K562 (cell line): ENCODE data around the gene DLGAP3. TPM values are rescaled to one million over a fixed set of nuclear protein-coding genes. Genes with fewer than 3 reads are reported as not detected.

Experiments used
- ARID1B ChIP-seq: fragments of 450-650 bp; IDR thresholded peaks from 2 replicates; pipeline ENCODE4 v1.6.1; 2016; ENCODE audit warnings: antibody characterized with exemption, mild to moderate bottlenecking, inconsistent platforms
- ETV1 ChIP-seq: fragments of 450-650 bp; conservative IDR thresholded peaks from 2 replicates; pipeline ENCODE4 v1.6.1; 2016; ENCODE audit warnings: missing genetic modification characterization, control low read depth, low read depth, missing compliant biosample characterization
- ETV6 ChIP-seq, 3 experiments: fragments of 150-350 bp in 1 of 3; sonication (generic) in 1 of 3; formaldehyde crosslinking in 1 of 3; IDR thresholded peaks; 2 replicates each; pipeline versions ENCODE4 v1.6.1 to v1.8.0; 2014 to 2022; ENCODE audit warnings: borderline replicate concordance in 2 of 3, low read depth in 2 of 3, antibody characterized with exemption in 1 of 3, low read length in 1 of 3, mild to moderate bottlenecking in 1 of 3, missing genetic modification reagents in 1 of 3
- HMG20A ChIP-seq: fragments of 450-650 bp; formaldehyde crosslinking; conservative IDR thresholded peaks from 2 replicates; pipeline ENCODE4 v1.4.0; 2020; ENCODE audit warnings: mild to moderate bottlenecking, mixed read lengths
- KAT7 ChIP-seq: sonication (generic); formaldehyde crosslinking; IDR thresholded peaks from 2 replicates; pipeline ENCODE4 v1.8.0; 2022; ENCODE audit warnings: missing genetic modification reagents, mild to moderate bottlenecking, borderline replicate concordance
- MYNN ChIP-seq, 2 experiments: sonication (generic); formaldehyde crosslinking in 1 of 2; IDR thresholded peaks; 2 replicates each; pipeline versions ENCODE4 v1.5.0 to v1.6.1; 2016 to 2020; ENCODE audit warnings: antibody characterized with exemption in 1 of 2, missing genetic modification reagents in 1 of 2
- RBM39 ChIP-seq: fragments of 200-400 bp; formaldehyde crosslinking; optimal IDR thresholded peaks from 2 replicates; pipeline ENCODE3; 2018; ENCODE audit warnings: low read depth, low read length
- SIN3A ChIP-seq, 2 experiments: fragments of 150-350 bp in 1 of 2; IDR thresholded peaks; 2 replicates each; pipeline ENCODE4 v1.6.1; 2011 to 2016; ENCODE audit warnings: borderline replicate concordance in 2 of 2, low read depth in 2 of 2, low read length in 2 of 2, mild to moderate bottlenecking in 2 of 2, moderate library complexity in 2 of 2; ENCODE audit not compliant: control insufficient read depth in 1 of 2
- SNRNP70 ChIP-seq: fragments of 200-400 bp; formaldehyde crosslinking; optimal IDR thresholded peaks from 2 replicates; pipeline ENCODE3; 2017; ENCODE audit warnings: low read depth, low read length
- TCF3 ChIP-seq: sonication (generic); formaldehyde crosslinking; IDR thresholded peaks from 2 replicates; pipeline ENCODE4 v1.4.0; 2020; ENCODE audit warnings: mild to moderate bottlenecking, missing genetic modification reagents
- ZNF174 ChIP-seq: fragments of 250-450 bp; sonication (Bioruptor Pico); IDR thresholded peaks from 2 replicates; pipeline ENCODE4 v1.4.0; 2020; ENCODE audit warnings: mild to moderate bottlenecking
- ZNF253 ChIP-seq: fragments of 250-450 bp; sonication (Bioruptor Pico); conservative IDR thresholded peaks from 2 replicates; pipeline ENCODE4 v1.6.1; 2021; ENCODE audit warnings: mild to moderate bottlenecking
- ZNF324 ChIP-seq: fragments of 250-450 bp; sonication (Bioruptor Pico); IDR thresholded peaks from 2 replicates; pipeline ENCODE4 v1.4.0; 2020; ENCODE audit warnings: mild to moderate bottlenecking
- ZNF551 ChIP-seq: fragments of 250-450 bp; sonication (Bioruptor Pico); IDR thresholded peaks from 2 replicates; pipeline ENCODE4 v1.5.0; 2021; ENCODE audit warnings: mild to moderate bottlenecking, moderate library complexity
- polyA plus RNA-seq, 8 experiments: library from polyadenylated mRNA; depleted of rRNA in 4 of 8; stranded (reverse) in 5 of 8; unstranded in 3 of 8; fragments of >200 nt; fragmentation: Nextera tagmentation in 2 of 8; fragmentation: Illumina TruSeq in 1 of 8; extraction: Ambion mirVana in 2 of 8; extraction: Trizol in 1 of 8; gene quantifications; 2 replicates each; pipeline versions ENCODE4 v1.2.1 to v1.2.3, GENCODE V29; 2011 to 2014; ENCODE audit warnings: inconsistent platforms in 1 of 8, missing spikeins in 1 of 8
- total RNA-seq, 7 experiments: library from RNA; depleted of rRNA in 6 of 7; stranded (reverse); fragments of >200 nt in 6 of 7; fragmentation: Illumina TruSeq in 2 of 7; extraction: Trizol in 2 of 7; gene quantifications; 2 replicates each; pipeline versions ENCODE4 v1.2.1 to v1.2.3, GENCODE V29; 2011 to 2021; ENCODE audit warnings: low replicate concordance in 1 of 7
- TF ChIP-seq, protein P1 (sequence below): sonication (generic); formaldehyde crosslinking; IDR thresholded peaks from 2 replicates; pipeline ENCODE4 v1.8.0; 2022; ENCODE audit warnings: missing genetic modification reagents, mild to moderate bottlenecking, borderline replicate concordance
- TF ChIP-seq, protein P2 (sequence below): fragments of 450-650 bp; formaldehyde crosslinking; conservative IDR thresholded peaks from 2 replicates; pipeline ENCODE4 v1.4.0; 2022; ENCODE audit warnings: mild to moderate bottlenecking, missing genetic modification characterization
- TF ChIP-seq, protein P3 (sequence below): fragments of 250-450 bp; sonication (Bioruptor Pico); IDR thresholded peaks from 2 replicates; pipeline ENCODE4 v1.4.0; 2020; ENCODE audit warnings: mild to moderate bottlenecking, moderate library complexity
- TF ChIP-seq, protein P4 (sequence below), 2 experiments: fragments of 450-650 bp; IDR thresholded peaks; 2 replicates each; pipeline ENCODE4 v1.6.1; 2016

DLGAP3 gene
- total and polyA plus RNA-seq, 9 of the 15 experiments (the other 6 are each of a cell fraction or from before 2014, with no cell fraction given) = 0.01 to 0.16 (median 0.07) TPM; not detected in 6

DNA sequence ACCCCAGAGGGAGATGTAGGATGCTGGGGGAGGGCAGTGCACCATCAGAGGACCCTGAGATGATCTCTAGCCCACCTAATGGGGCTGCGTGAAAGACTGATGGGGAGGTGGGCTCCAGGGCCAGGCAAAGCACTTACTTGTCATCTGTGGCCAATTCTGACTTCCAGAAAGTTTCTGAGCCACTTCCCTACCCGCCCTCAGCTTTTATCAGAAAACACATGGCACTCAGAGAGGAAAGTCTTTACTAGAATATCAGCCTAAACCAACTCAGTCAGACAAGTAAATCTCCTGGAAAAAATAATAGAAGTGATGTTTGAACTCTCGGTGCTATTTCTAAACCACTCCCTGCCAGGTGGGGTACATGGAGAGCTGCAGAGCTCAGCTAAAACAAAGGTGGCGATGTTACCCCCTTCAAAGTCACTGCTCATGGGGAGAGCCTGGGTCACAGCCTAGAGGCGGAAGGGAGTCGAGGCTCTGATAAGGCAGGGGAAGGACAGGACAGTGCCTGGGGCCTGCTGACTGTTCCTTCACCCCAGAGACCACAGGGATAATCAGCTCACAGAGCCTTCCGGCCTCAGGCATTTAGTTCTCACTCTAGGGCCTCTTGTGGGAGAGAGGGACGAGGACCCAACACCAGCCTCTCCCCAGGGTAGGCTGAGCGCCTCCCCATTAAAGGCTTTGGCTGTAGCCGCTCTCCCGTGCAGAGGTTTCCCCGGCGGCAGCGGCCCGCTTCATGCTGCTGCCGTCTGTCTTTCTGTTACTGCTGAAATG is 84.1 kb downstream of the DLGAP3 start (continued):
- TF ChIP-seq, protein P1, sequence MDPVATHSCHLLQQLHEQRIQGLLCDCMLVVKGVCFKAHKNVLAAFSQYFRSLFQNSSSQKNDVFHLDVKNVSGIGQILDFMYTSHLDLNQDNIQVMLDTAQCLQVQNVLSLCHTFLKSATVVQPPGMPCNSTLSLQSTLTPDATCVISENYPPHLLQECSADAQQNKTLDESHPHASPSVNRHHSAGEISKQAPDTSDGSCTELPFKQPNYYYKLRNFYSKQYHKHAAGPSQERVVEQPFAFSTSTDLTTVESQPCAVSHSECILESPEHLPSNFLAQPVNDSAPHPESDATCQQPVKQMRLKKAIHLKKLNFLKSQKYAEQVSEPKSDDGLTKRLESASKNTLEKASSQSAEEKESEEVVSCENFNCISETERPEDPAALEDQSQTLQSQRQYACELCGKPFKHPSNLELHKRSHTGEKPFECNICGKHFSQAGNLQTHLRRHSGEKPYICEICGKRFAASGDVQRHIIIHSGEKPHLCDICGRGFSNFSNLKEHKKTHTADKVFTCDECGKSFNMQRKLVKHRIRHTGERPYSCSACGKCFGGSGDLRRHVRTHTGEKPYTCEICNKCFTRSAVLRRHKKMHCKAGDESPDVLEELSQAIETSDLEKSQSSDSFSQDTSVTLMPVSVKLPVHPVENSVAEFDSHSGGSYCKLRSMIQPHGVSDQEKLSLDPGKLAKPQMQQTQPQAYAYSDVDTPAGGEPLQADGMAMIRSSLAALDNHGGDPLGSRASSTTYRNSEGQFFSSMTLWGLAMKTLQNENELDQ (CRISPR knock-in tag) = no peak
- TF ChIP-seq ETV6 (IDR thresholded peaks at IDR 0.05; ENCODE audit: borderline replicate concordance in 1 of 2, low read depth in 2 of 2, low read length in 1 of 2) = no peak; a peak in 1 of 4 replicates
- TF ChIP-seq ETV6 (CRISPR knock-in tag; IDR thresholded peaks at IDR 0.05; ENCODE audit: borderline replicate concordance) = no peak
- no peak for TF ChIP-seq RBM39
- TF ChIP-seq SNRNP70 = no peak
- no peak for TF ChIP-seq HMG20A (CRISPR knock-in tag)
- TF ChIP-seq ZNF551 (CRISPR knock-in tag) = no peak
- TF ChIP-seq KAT7 (CRISPR knock-in tag) = 0 out of 2 replicates have a peak, but pooled peaks have one; percentile 27
- TF ChIP-seq ZNF253 = no peak
- TF ChIP-seq, protein P2, sequence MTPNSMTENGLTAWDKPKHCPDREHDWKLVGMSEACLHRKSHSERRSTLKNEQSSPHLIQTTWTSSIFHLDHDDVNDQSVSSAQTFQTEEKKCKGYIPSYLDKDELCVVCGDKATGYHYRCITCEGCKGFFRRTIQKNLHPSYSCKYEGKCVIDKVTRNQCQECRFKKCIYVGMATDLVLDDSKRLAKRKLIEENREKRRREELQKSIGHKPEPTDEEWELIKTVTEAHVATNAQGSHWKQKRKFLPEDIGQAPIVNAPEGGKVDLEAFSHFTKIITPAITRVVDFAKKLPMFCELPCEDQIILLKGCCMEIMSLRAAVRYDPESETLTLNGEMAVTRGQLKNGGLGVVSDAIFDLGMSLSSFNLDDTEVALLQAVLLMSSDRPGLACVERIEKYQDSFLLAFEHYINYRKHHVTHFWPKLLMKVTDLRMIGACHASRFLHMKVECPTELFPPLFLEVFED (CRISPR knock-in tag) = no peak
- TF ChIP-seq, protein P3, sequence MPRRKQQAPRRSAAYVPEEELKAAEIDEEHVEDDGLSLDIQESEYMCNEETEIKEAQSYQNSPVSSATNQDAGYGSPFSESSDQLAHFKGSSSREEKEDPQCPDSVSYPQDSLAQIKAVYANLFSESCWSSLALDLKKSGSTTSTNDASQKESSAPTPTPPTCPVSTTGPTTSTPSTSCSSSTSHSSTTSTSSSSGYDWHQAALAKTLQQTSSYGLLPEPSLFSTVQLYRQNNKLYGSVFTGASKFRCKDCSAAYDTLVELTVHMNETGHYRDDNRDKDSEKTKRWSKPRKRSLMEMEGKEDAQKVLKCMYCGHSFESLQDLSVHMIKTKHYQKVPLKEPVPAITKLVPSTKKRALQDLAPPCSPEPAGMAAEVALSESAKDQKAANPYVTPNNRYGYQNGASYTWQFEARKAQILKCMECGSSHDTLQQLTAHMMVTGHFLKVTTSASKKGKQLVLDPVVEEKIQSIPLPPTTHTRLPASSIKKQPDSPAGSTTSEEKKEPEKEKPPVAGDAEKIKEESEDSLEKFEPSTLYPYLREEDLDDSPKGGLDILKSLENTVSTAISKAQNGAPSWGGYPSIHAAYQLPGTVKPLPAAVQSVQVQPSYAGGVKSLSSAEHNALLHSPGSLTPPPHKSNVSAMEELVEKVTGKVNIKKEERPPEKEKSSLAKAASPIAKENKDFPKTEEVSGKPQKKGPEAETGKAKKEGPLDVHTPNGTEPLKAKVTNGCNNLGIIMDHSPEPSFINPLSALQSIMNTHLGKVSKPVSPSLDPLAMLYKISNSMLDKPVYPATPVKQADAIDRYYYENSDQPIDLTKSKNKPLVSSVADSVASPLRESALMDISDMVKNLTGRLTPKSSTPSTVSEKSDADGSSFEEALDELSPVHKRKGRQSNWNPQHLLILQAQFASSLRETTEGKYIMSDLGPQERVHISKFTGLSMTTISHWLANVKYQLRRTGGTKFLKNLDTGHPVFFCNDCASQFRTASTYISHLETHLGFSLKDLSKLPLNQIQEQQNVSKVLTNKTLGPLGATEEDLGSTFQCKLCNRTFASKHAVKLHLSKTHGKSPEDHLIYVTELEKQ (CRISPR knock-in tag) = no peak
- no peak; the same call in 1 of the 2 replicates for TF ChIP-seq MYNN (IDR thresholded peaks at IDR 0.05)
- TF ChIP-seq MYNN (CRISPR knock-in tag; IDR thresholded peaks at IDR 0.05) = no peak
- no peak for TF ChIP-seq ZNF324 (CRISPR knock-in tag)
- TF ChIP-seq ETV1 (tag) = peak; percentile 92
- TF ChIP-seq ZNF174 = no peak
- peak; percentile 77 for TF ChIP-seq ARID1B
- TF ChIP-seq TCF3 = peak; percentile 81
- TF ChIP-seq SIN3A (IDR thresholded peaks at IDR 0.05; ENCODE audit: borderline replicate concordance in 2 of 2, control insufficient read depth in 1 of 2, low read depth in 2 of 2, low read length in 2 of 2) = no peak
- TF ChIP-seq, protein P4, sequence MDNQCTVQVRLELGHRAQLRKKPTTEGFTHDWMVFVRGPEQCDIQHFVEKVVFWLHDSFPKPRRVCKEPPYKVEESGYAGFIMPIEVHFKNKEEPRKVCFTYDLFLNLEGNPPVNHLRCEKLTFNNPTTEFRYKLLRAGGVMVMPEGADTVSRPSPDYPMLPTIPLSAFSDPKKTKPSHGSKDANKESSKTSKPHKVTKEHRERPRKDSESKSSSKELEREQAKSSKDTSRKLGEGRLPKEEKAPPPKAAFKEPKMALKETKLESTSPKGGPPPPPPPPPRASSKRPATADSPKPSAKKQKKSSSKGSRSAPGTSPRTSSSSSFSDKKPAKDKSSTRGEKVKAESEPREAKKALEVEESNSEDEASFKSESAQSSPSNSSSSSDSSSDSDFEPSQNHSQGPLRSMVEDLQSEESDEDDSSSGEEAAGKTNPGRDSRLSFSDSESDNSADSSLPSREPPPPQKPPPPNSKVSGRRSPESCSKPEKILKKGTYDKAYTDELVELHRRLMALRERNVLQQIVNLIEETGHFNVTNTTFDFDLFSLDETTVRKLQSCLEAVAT (IDR thresholded peaks at IDR 0.05) = no peak
